H1 (cell line): ENCODE results near the gene C14orf132. TPM values are rescaled to one million over a fixed set of nuclear protein-coding genes. Genes with fewer than 3 reads are reported as not detected.

ENCODE experiments used
- E2F6 ChIP-seq: IDR thresholded peaks from 2 replicates; pipeline ENCODE4 v1.6.1; 2012; ENCODE audit warnings: inconsistent platforms
- NRF1 ChIP-seq: IDR thresholded peaks from 2 replicates; pipeline ENCODE4 v1.6.1; 2011; ENCODE audit warnings: mild to moderate bottlenecking, low read depth, low read length, improper control_type of control experiment
- SIRT6 ChIP-seq: IDR thresholded peaks from one replicate; pipeline ENCODE4 v1.7.1; 2012; ENCODE audit warnings: low read length, inconsistent platforms
- SP2 ChIP-seq: IDR thresholded peaks from 2 replicates; pipeline ENCODE4 v1.6.1; 2012; ENCODE audit warnings: mild to moderate bottlenecking, low read length, inconsistent platforms
- TAF7 ChIP-seq: optimal IDR thresholded peaks from 2 replicates; pipeline ENCODE3; 2011; ENCODE audit warnings: low read depth, mild to moderate bottlenecking, inconsistent platforms, low read length, moderate library complexity, borderline replicate concordance
- TEAD4 ChIP-seq: IDR thresholded peaks from 2 replicates; pipeline ENCODE4 v1.6.1; 2012; ENCODE audit warnings: low read depth, low read length, inconsistent platforms, mixed read lengths
- USF2 ChIP-seq: IDR thresholded peaks from 2 replicates; pipeline ENCODE4 v1.6.1; 2011; ENCODE audit warnings: low read length, improper control_type of control experiment
- polyA plus RNA-seq, 7 experiments: library from polyadenylated mRNA; depleted of rRNA in 3 of 7; stranded (reverse) in 5 of 7; unstranded in 2 of 7; fragments of >200 nt in 5 of 7; fragments of 200-250 nt in 2 of 7; gene quantifications; 1 replicate in 5 of 7; 2 replicates in 1 of 7; 4 replicates in 1 of 7; pipeline versions ENCODE4 v1.2.1 to v1.2.3, GENCODE V29; 2011 to 2013; ENCODE audit warnings: missing spikeins in 2 of 7, mixed read lengths in 2 of 7
- total RNA-seq: library from RNA; stranded (reverse); fragmentation: NEBNext Ultra II Directional; extraction: Animal tissue kit (Norgen Biotek cat#: 25700); gene quantifications from 2 replicates; pipeline ENCODE4 v1.2.1, GENCODE V29; 2021

The C14orf132 gene
- total and polyA plus RNA-seq, 2 of the 8 experiments (the other 6 are each of a cell fraction or from before 2014, with no cell fraction given), result 11.7 to 32.5 TPM

GRCh38 chr14:96129128-96129736 lies 90.1 kb downstream of the C14orf132 start (continued):
- TF ChIP-seq E2F6 (no peak), SIRT6 (no peak), TEAD4 (no peak), USF2 (no peak), NRF1 (no peak), SP2 (no peak), TAF7 (no peak)
